Measurements from ENCODE around the gene ENDOD1.
A peak's percentile ranks its signal among the peaks of the same experiment; 100 is the strongest.
"Not testable (repeated sequence)": the region's sequence is repeated elsewhere in the genome, so short reads cannot be mapped to it uniquely, and the experiment has no call there.

Gene ENDOD1

DNA sequence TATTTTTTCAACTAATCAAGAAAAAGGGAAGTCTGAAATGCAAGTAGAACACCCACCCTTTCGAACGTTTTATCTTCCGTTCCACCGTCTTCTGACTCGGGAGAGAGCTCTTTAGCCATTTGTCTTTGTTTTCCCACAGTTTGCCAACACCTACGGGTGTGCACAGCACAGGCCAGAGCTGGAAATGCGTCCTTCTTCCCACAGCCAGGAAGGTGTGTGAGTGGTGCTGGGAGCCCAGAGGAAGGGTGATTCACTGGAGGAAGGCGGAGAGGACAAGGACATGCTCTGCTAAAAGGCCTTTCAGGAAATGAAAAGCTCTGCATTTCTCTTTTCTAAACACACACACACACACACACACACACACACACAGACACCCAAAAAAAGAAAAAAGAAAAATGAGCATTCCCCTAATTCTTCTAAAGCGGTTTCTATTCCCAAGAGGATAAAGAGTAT, 18.5 kb downstream of the ENDOD1 start:
- H3K9ac ChIP-seq (ENCODE audit: low read depth, low read length): peak overlapping the region; percentile 8
- H3K9me3 ChIP-seq (replicated peaks; ENCODE audit: low read length): no peaks in the 10 kb centered on the region

DNA sequence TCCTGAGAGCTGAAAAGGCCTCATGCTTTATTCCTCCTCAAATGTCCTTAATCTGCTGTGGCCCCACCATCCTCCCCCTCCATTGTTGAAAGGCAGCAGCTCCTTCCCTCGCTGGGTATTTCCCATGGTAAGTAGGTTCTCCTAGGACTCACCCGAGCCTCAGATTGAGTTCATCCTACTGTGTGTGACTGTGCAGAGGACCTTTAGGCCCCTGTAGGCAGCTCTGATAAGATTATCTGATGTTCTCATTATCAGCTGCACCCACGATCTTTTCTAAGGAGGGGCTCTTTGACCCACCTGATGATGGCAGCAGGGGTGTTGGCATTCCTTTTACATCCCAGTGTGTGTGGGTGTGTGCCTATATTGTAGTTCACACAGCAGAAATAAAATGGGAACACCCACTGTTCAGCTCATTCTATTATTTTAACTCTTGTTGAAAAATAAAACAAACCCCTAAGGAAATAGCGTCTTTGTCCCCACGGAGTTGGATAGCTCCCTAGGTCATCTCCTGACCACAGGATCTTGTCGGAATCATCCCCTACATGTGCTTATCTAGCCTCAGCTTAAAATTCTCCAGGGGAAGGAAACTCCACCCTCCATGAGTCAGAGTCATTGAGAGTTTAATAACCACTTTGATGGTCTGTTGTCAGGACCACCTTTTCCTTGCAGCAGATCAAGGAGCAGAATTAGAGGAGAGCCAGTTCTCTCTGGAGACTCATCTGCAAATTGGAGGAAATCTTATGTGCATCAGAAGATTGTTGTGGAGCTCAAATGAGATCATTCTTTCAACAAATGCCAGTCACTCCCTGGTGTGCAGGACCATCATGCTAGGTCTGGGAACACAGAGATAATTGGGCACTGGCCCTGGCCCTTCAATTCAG, 19.3 kb downstream of the ENDOD1 start:
- no peaks in the 10 kb centered on the region for H3K9me3 ChIP-seq (replicated peaks; ENCODE audit: low read length)
- H3K9ac ChIP-seq (ENCODE audit: low read depth, low read length): no peak overlapping the region
- H3K27me3 ChIP-seq (ENCODE audit: control insufficient read depth, insufficient read depth, low read length): no peaks in the 10 kb centered on the region
- H3K4me1 ChIP-seq (ENCODE audit: control insufficient read depth, insufficient read depth, low read length): peaks cover 20% of the 10 kb centered on the region
- peak overlapping the region; percentile 1 for H3K4me3 ChIP-seq (ENCODE audit: low read length)
- no peaks in the 10 kb centered on the region for H3K36me3 ChIP-seq (ENCODE audit: insufficient read depth, low read length)
- H3K4me2 ChIP-seq (ENCODE audit: low read length): peak overlapping the region; percentile 41

More for the DNA sequence above, 18.5 kb downstream of the ENDOD1 start:
- Histone ChIP-seq H3K36me3 (ENCODE audit: insufficient read depth, low read length) (no peaks in the 10 kb centered on the region), H3K27me3 (ENCODE audit: control insufficient read depth, insufficient read depth, low read length) (no peaks in the 10 kb centered on the region), H3K4me2 (ENCODE audit: low read length) (peak overlapping the region; percentile 41), H3K4me1 (ENCODE audit: control insufficient read depth, insufficient read depth, low read length) (peaks cover 20% of the 10 kb centered on the region), H3K4me3 (ENCODE audit: low read length) (peak overlapping the region; percentile 1)

DNA sequence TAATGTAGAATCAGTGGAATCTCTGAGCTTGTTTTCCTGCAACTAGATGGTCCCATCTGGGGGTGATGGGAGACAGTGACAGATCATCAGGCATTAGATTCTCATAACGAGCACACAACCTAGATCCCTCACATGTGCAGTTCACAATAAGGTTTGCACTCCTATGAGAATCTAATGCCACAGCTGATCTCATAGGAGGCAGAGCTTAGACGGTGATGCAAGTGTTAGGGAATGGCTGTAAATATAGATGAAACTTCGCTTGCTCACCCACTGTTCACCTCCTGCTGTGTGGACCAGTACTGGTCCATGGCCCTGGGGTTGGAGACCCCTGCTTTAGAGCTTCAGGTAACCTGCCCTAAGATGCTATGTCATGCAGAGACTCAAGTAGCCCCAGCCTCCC, 21.8 kb downstream of the ENDOD1 start:
- H3K27me3 ChIP-seq (ENCODE audit: control insufficient read depth, insufficient read depth, low read length); H3K4me2 ChIP-seq (ENCODE audit: low read length); H3K9me3 ChIP-seq (replicated peaks; ENCODE audit: low read length); H3K9ac ChIP-seq (ENCODE audit: low read depth, low read length); H3K36me3 ChIP-seq (ENCODE audit: insufficient read depth, low read length); H3K4me3 ChIP-seq (ENCODE audit: low read length): not testable (repeated sequence)
- H3K4me1 ChIP-seq (ENCODE audit: control insufficient read depth, insufficient read depth, low read length): peaks cover 20% of the 10 kb centered on the region

DNA sequence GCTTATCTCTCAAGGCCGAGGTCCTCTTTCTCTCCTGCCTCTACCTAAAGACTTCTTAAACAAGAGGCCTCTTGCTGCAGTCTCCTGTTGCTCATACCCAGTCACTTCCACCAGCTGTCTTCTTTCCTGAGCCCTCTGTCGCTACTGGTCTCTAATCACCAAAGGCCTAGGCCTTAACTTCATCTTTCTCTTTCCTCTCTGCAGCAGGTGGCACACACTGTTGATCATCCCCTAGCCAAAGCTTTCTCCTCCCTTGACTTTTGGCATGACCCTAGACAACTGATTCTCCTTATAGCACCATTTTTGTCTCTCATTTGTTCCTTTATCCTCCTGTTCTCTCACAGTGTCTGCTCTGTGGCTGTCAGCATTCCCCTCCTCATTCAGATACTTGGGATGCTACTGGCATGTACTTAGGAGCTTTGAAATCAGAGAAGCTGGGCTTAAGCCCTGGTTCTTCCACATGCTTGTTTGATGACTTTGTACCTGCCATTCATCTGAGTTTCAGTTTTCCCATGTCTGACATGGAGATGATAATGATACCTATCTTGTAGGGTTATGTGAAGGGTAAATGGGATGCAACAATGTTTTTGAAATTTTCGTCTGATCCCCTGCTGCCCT, 22.4 kb downstream of the ENDOD1 start:
- H3K36me3 ChIP-seq (ENCODE audit: insufficient read depth, low read length): no peaks in the 10 kb centered on the region
- peaks cover 20% of the 10 kb centered on the region for H3K4me1 ChIP-seq (ENCODE audit: control insufficient read depth, insufficient read depth, low read length)
- H3K4me3 ChIP-seq (ENCODE audit: low read length): no peak overlapping the region
- no peak overlapping the region for H3K4me2 ChIP-seq (ENCODE audit: low read length)
- H3K27me3 ChIP-seq (ENCODE audit: control insufficient read depth, insufficient read depth, low read length): no peaks in the 10 kb centered on the region
- no peaks in the 10 kb centered on the region for H3K9me3 ChIP-seq (replicated peaks; ENCODE audit: low read length)
- H3K9ac ChIP-seq (ENCODE audit: low read depth, low read length): no peak overlapping the region

DNA sequence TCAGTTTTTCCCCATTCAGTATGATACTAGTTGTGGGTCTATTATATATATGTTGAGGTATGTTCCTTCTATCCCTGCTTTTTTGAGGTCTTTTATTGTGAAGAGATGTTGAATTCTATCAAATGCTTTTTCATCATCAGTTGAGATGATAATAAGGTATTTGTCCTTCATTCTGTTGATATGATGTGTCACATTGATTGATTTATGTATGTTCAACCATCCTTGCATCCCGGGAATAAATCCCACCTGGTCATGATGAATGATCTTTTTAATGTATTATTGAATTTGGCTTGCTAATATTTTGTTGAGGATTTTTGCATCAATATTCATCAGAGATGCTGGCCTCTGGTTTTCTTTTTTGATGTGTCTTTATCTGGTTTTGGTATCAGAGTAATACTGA, 26.0 kb downstream of the ENDOD1 start:
- Histone ChIP-seq H3K27me3 (ENCODE audit: control insufficient read depth, insufficient read depth, low read length) (no peaks in the 10 kb centered on the region), H3K9ac (ENCODE audit: low read depth, low read length) (no peak overlapping the region), H3K4me3 (ENCODE audit: low read length) (no peak overlapping the region), H3K9me3 (replicated peaks; ENCODE audit: low read length) (no peaks in the 10 kb centered on the region), H3K36me3 (ENCODE audit: insufficient read depth, low read length) (no peaks in the 10 kb centered on the region), H3K4me2 (ENCODE audit: low read length) (no peak overlapping the region), H3K4me1 (ENCODE audit: control insufficient read depth, insufficient read depth, low read length) (no peaks in the 10 kb centered on the region)

DNA sequence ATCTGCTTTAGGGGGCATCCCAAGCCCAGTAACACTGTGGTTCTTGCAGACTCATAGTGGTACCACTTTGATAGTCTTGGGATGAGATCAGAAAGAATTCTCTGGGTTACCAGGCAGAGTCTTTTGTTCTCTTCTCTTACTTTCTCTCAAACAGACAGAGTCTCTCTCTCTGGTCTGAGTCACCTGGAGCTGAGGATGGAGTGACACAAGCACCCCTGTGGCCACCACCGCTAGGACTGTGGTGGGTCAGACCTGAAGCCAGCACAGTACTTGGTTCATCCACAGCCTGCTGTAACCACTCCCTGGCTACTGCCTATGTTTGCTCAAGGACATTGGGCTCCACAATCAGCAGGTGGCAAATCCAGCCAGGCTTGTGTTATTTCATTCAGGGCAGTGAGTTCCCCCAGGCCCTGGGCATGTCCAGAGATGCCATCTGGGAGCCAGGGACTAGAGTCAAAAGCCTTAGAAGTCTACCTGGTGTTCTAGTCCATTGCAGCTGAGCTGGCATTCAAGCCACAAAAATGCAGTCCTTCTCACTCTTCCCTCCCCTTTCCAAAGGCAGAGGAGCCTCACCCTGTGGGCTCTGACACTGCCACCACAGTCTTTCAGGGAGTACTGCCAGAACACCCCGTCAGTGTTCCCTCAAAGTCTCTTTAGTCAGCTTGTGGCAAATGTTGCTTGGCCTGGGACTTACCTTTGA, 29.9 kb downstream of the ENDOD1 start:
- no peaks in the 10 kb centered on the region for H3K4me1 ChIP-seq (ENCODE audit: control insufficient read depth, insufficient read depth, low read length)
- H3K4me3 ChIP-seq (ENCODE audit: low read length): no peak overlapping the region
- no peak overlapping the region for H3K4me2 ChIP-seq (ENCODE audit: low read length)
- no peaks in the 10 kb centered on the region for H3K27me3 ChIP-seq (ENCODE audit: control insufficient read depth, insufficient read depth, low read length)
- no peaks in the 10 kb centered on the region for H3K36me3 ChIP-seq (ENCODE audit: insufficient read depth, low read length)
- no peak overlapping the region for H3K9ac ChIP-seq (ENCODE audit: low read depth, low read length)
- H3K9me3 ChIP-seq (replicated peaks; ENCODE audit: low read length): no peaks in the 10 kb centered on the region

DNA sequence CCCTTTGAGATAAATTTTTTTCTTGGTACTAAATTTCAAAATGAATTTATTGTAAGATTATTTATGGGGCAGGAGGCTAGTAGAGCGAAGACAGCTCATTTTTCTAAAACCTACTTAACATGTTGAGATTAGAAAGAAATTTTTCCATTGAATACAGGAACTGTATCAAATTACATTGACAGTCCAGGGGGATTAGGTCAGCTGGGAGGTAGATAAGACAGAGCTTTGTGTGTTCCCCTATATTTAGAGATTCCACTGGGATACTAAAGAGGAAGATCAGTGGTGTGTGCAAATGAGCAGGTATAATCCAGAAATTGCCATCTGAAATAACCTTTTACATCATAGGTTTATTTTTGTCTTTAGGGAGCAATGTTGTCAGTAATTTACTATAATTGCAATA, 32.1 kb downstream of the ENDOD1 start:
- H3K9ac ChIP-seq (ENCODE audit: low read depth, low read length): no peak overlapping the region
- no peaks in the 10 kb centered on the region for H3K9me3 ChIP-seq (replicated peaks; ENCODE audit: low read length)
- no peaks in the 10 kb centered on the region for H3K4me1 ChIP-seq (ENCODE audit: control insufficient read depth, insufficient read depth, low read length)
- no peak overlapping the region for H3K4me3 ChIP-seq (ENCODE audit: low read length)
- H3K27me3 ChIP-seq (ENCODE audit: control insufficient read depth, insufficient read depth, low read length): no peaks in the 10 kb centered on the region
- H3K36me3 ChIP-seq (ENCODE audit: insufficient read depth, low read length): no peaks in the 10 kb centered on the region
- no peak overlapping the region for H3K4me2 ChIP-seq (ENCODE audit: low read length)

DNA sequence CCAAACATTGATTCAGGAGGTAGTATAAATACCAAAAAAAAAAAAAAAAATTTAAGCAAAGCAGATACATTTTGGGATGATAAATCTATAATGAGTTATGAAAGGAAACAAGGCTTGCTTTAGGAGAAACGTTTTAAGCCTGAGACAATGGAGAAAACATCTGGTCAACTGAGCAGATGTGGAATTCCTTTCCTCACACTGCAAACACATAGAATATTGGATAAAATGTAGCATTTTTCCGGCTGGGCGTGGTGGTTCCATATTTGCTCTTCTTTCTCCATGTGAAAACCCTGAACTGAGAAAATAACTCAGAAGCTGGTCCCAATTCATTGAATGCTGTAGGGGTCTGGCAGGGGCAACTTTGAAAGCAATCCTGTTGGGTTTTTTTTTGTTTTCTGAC, 33.9 kb downstream of the ENDOD1 start:
- Histone ChIP-seq H3K9ac (ENCODE audit: low read depth, low read length) (no peak overlapping the region), H3K36me3 (ENCODE audit: insufficient read depth, low read length) (peaks cover 4% of the 10 kb centered on the region), H3K4me3 (ENCODE audit: low read length) (no peak overlapping the region), H3K27me3 (ENCODE audit: control insufficient read depth, insufficient read depth, low read length) (no peaks in the 10 kb centered on the region), H3K4me2 (ENCODE audit: low read length) (no peak overlapping the region), H3K9me3 (replicated peaks; ENCODE audit: low read length) (no peaks in the 10 kb centered on the region), H3K4me1 (ENCODE audit: control insufficient read depth, insufficient read depth, low read length) (no peaks in the 10 kb centered on the region)

DNA sequence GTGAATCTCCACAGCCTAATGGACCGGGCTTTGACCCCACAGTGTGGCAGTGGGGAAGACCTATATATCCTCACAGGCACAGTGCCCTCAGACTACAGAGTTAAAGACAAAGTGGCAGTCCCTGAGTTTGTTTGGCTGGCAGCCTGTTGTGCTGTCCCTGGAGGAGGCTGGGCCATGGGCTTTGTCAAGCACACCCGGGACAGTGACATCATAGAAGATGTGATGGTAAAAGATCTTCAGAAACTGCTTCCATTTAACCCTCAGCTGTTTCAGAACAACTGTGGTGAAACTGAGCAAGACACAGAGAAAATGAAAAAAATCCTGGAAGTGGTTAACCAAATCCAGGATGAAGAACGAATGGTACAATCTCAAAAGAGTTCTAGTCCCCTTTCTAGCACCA, 39.0 kb downstream of the ENDOD1 start:
- Histone ChIP-seq H3K4me2 (ENCODE audit: low read length) (no peak overlapping the region), H3K4me3 (ENCODE audit: low read length) (no peak overlapping the region), H3K36me3 (ENCODE audit: insufficient read depth, low read length) (peaks cover 10% of the 10 kb centered on the region), H3K27me3 (ENCODE audit: control insufficient read depth, insufficient read depth, low read length) (no peaks in the 10 kb centered on the region), H3K9ac (ENCODE audit: low read depth, low read length) (no peak overlapping the region), H3K9me3 (replicated peaks; ENCODE audit: low read length) (no peaks in the 10 kb centered on the region), H3K4me1 (ENCODE audit: control insufficient read depth, insufficient read depth, low read length) (peaks cover 9% of the 10 kb centered on the region)

DNA sequence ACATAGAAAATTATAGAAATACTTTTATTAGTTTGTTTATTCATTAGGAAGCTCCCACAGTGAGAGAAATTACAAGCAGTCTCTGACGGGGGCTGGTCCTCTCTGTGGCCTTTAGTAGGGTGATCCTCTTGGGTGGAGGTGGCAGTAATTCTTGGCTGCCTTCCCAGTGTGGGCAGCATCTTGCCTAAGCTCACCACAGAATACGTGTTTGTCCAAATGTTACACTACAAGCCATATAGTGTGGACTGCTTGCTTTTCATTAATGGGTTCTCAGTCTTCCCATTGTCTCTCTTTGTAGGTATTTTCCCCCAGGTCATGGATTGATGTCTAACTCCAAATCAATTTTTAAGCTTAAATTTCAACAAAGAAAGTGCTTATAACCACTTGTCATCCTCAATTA, 43.3 kb downstream of the ENDOD1 start:
- H3K27me3 ChIP-seq (ENCODE audit: control insufficient read depth, insufficient read depth, low read length): no peaks in the 10 kb centered on the region
- peaks cover 10% of the 10 kb centered on the region for H3K36me3 ChIP-seq (ENCODE audit: insufficient read depth, low read length)
- no peak overlapping the region for H3K9ac ChIP-seq (ENCODE audit: low read depth, low read length)

DNA sequence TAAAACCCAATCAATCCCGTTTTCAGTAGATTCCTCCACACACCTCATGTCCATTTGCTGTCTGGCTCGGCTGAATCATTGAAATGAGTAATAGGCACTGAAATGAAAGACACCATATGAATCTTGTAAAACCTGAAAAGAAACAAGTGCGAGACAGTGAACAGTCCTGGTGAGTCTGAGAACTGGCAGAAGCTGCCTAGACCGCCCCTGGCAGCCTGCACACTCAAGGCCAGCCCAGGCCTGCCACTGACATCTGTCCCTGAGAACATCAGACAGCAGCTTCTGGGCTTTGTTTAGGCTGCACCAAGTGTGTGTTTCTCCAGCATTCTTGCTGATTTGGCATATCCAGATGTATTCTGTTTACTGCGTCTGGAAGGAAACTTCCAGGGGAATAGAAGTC, 44.8 kb downstream of the ENDOD1 start:
- H3K4me2 ChIP-seq (ENCODE audit: low read length): peak overlapping the region; percentile 26

More for the DNA sequence above, 43.3 kb downstream of the ENDOD1 start:
- peaks cover 24% of the 10 kb centered on the region for H3K4me1 ChIP-seq (ENCODE audit: control insufficient read depth, insufficient read depth, low read length)
- no peak overlapping the region for H3K4me3 ChIP-seq (ENCODE audit: low read length)
- peak overlapping the region; percentile 8 for H3K4me2 ChIP-seq (ENCODE audit: low read length)
- H3K9me3 ChIP-seq (replicated peaks; ENCODE audit: low read length): no peaks in the 10 kb centered on the region

More for the DNA sequence above, 44.8 kb downstream of the ENDOD1 start:
- H3K9ac ChIP-seq (ENCODE audit: low read depth, low read length): peak overlapping the region; percentile 41
- H3K4me3 ChIP-seq (ENCODE audit: low read length): no peak overlapping the region
- no peaks in the 10 kb centered on the region for H3K9me3 ChIP-seq (replicated peaks; ENCODE audit: low read length)
- H3K27me3 ChIP-seq (ENCODE audit: control insufficient read depth, insufficient read depth, low read length): no peaks in the 10 kb centered on the region
- H3K4me1 ChIP-seq (ENCODE audit: control insufficient read depth, insufficient read depth, low read length): peaks cover 24% of the 10 kb centered on the region
- H3K36me3 ChIP-seq (ENCODE audit: insufficient read depth, low read length): no peaks in the 10 kb centered on the region

Measured in skeletal muscle satellite cell (primary cell).